SK-N-SH (cell line): ENCODE results near the gene UBE2E3. TPM values are rescaled to one million over a fixed set of nuclear protein-coding genes. Genes with fewer than 3 reads are reported as not detected.

Experiments used
- CTCF ChIA-PET: fragments of 300-600, 350-600 bp; formaldehyde crosslinking; extraction: SDS; loops from one replicate; lab custom pipeline; 2021; lab: Yijun Ruan, JAX
- POLR2A ChIA-PET: fragments of 350-600 bp; sonication (Branson Sonifier 250); formaldehyde crosslinking; extraction: SDS; loops from one replicate; lab custom pipeline; 2020; ENCODE audit warnings: antibody characterized with exemption, inconsistent platforms; lab: Yijun Ruan, JAX
- DNase-seq: peaks from one replicate; pipeline ENCODE4 v3.0.0; 2012
- H2AFZ ChIP-seq: fragments of 200-600 bp; sonication (generic); 2 replicates; pipeline ENCODE4 v1.8.1; 2016; ENCODE audit warnings: antibody characterized with exemption, mild to moderate bottlenecking, low read depth
- H3F3A ChIP-seq: fragments of 200-600 bp; sonication (generic); replicated peaks from 2 replicates; pipeline ENCODE3; 2016; ENCODE audit warnings: antibody characterized with exemption, mild to moderate bottlenecking; ENCODE audit not compliant: insufficient read depth
- H3K27ac ChIP-seq, 2 experiments: fragments of 200-500 bp in 1 of 2; fragments of 200-600 bp in 1 of 2; sonication (Bioruptor generic) in 1 of 2; sonication (generic), shearing (Covaris generic) in 1 of 2; 2 replicates each; pipeline versions ENCODE4 v1.5.1 to v1.6.1; 2014 to 2016; ENCODE audit warnings: low read depth in 2 of 2, inconsistent platforms in 1 of 2, low read length in 1 of 2, mild to moderate bottlenecking in 1 of 2, mixed read lengths in 1 of 2
- H3K27me3 ChIP-seq: fragments of 200-600 bp; sonication (generic), shearing (Covaris generic); 2 replicates; pipeline ENCODE4 v1.6.1; 2016; ENCODE audit warnings: mixed run types; ENCODE audit not compliant: insufficient read depth
- H3K36me3 ChIP-seq, 2 experiments: fragments of 200-500 bp in 1 of 2; fragments of 200-600 bp in 1 of 2; sonication (Bioruptor generic) in 1 of 2; sonication (generic) in 1 of 2; replicated peaks in 1 of 2; 2 replicates each; pipeline versions ENCODE3 to v1.5.1; 2014 to 2016; ENCODE audit warnings: low read length in 1 of 2, mild to moderate bottlenecking in 1 of 2; ENCODE audit not compliant: insufficient read depth in 2 of 2, control insufficient read depth in 1 of 2
- H3K4me1 ChIP-seq, 2 experiments: fragments of 200-500 bp in 1 of 2; fragments of 200-600 bp in 1 of 2; sonication (Bioruptor generic) in 1 of 2; sonication (generic), shearing (Covaris generic) in 1 of 2; 2 replicates each; pipeline versions ENCODE4 v1.5.1 to v1.6.1; 2014 to 2016; ENCODE audit warnings: low read depth in 1 of 2, low read length in 1 of 2, mixed run types in 1 of 2; ENCODE audit not compliant: insufficient read depth in 2 of 2, control insufficient read depth in 1 of 2
- H3K4me2 ChIP-seq: fragments of 200-600 bp; sonication (generic), shearing (Covaris generic); 2 replicates; pipeline ENCODE4 v1.6.1; 2017; ENCODE audit warnings: mixed run types
- H3K4me3 ChIP-seq, 2 experiments: fragments of 200-500 bp in 1 of 2; fragments of 200-600 bp in 1 of 2; sonication (Bioruptor generic) in 1 of 2; sonication (generic), shearing (Covaris generic) in 1 of 2; 2 replicates each; pipeline versions ENCODE4 v1.5.1 to v1.8.1; 2014 to 2016; ENCODE audit warnings: low read depth in 2 of 2, inconsistent platforms in 1 of 2, low read length in 1 of 2, mild to moderate bottlenecking in 1 of 2, mixed read lengths in 1 of 2, moderate library complexity in 1 of 2
- H3K79me2 ChIP-seq: fragments of 200-600 bp; sonication (generic); 2 replicates; pipeline ENCODE4 v1.8.1; 2017; ENCODE audit warnings: mild to moderate bottlenecking; ENCODE audit not compliant: insufficient read depth
- H3K9ac ChIP-seq: fragments of 200-600 bp; sonication (generic); 2 replicates; pipeline ENCODE4 v1.6.1; 2017; ENCODE audit warnings: mixed run types
- H3K9me2 ChIP-seq: fragments of 200-600 bp; sonication (generic); 2 replicates; pipeline ENCODE4 v1.6.1; 2017; ENCODE audit warnings: mixed run types
- H3K9me3 ChIP-seq: fragments of 200-600 bp; sonication (generic); 2 replicates; pipeline ENCODE4 v1.6.1; 2017; ENCODE audit warnings: mixed run types, mild to moderate bottlenecking, moderate library complexity
- H4K20me1 ChIP-seq: fragments of 200-600 bp; sonication (generic); 2 replicates; pipeline ENCODE4 v1.6.1; 2017; ENCODE audit warnings: mild to moderate bottlenecking, mixed run types; ENCODE audit not compliant: insufficient read depth
- CTCF ChIP-seq: fragments of 200-600 bp; sonication (generic); IDR thresholded peaks from 2 replicates; pipeline ENCODE4 v1.6.1; 2017; ENCODE audit warnings: antibody characterized with exemption, mild to moderate bottlenecking, moderate library complexity
- ELF1 ChIP-seq: IDR thresholded peaks from 2 replicates; pipeline ENCODE4 v1.4.0; 2012
- EZH2phosphoT487 ChIP-seq: fragments of 200-600 bp; sonication (generic); IDR thresholded peaks from 2 replicates; pipeline ENCODE4 v1.6.1; 2017; ENCODE audit warnings: low read depth, mixed run types, mild to moderate bottlenecking, antibody characterized with exemption, moderate library complexity, borderline replicate concordance
- FOXJ3 ChIP-seq: sonication (generic); formaldehyde crosslinking; IDR thresholded peaks from 2 replicates; pipeline ENCODE4 v1.5.1; 2020; ENCODE audit warnings: mild to moderate bottlenecking, missing genetic modification reagents
- IRF3 ChIP-seq: fragments of 150-350 bp; IDR thresholded peaks from 2 replicates; pipeline ENCODE4 v1.6.1; 2016; ENCODE audit warnings: mild to moderate bottlenecking, low read depth, low read length
- JUND ChIP-seq: IDR thresholded peaks from 2 replicates; pipeline ENCODE4 v1.4.0; 2012
- MAX ChIP-seq: IDR thresholded peaks from 2 replicates; pipeline ENCODE4 v1.4.0; 2012; ENCODE audit warnings: low read depth
- MEF2A ChIP-seq: IDR thresholded peaks from 2 replicates; pipeline ENCODE4 v1.4.0; 2012; ENCODE audit warnings: low read depth, borderline replicate concordance
- NRF1 ChIP-seq: IDR thresholded peaks from 2 replicates; pipeline ENCODE4 v1.6.1; 2012; ENCODE audit warnings: low read depth, mild to moderate bottlenecking, low read length
- RAD21 ChIP-seq: IDR thresholded peaks from 2 replicates; pipeline ENCODE4 v1.6.1; 2012; ENCODE audit warnings: mild to moderate bottlenecking, low read length
- REST ChIP-seq: IDR thresholded peaks from 2 replicates; pipeline ENCODE4 v1.6.1; 2012; ENCODE audit warnings: mild to moderate bottlenecking, low read depth, low read length, moderate library complexity
- SIN3A ChIP-seq: IDR thresholded peaks from 2 replicates; pipeline ENCODE4 v1.6.1; 2012; ENCODE audit warnings: low read depth, mild to moderate bottlenecking, low read length, moderate library complexity, borderline replicate concordance
- TAF1 ChIP-seq: IDR thresholded peaks from 2 replicates; pipeline ENCODE4 v1.6.1; 2012; ENCODE audit warnings: low read depth, mild to moderate bottlenecking, low read length, moderate library complexity, borderline replicate concordance
- TCF12 ChIP-seq: IDR thresholded peaks from 2 replicates; pipeline ENCODE4 v1.4.0; 2012
- TEAD4 ChIP-seq: IDR thresholded peaks from 2 replicates; pipeline ENCODE4 v1.4.0; 2012; ENCODE audit warnings: mild to moderate bottlenecking, borderline replicate concordance; ENCODE audit not compliant: insufficient read depth
- YY1 ChIP-seq: IDR thresholded peaks from 2 replicates; pipeline ENCODE4 v1.4.0; 2012; ENCODE audit warnings: low read depth, mild to moderate bottlenecking
- ZBTB33 ChIP-seq: IDR thresholded peaks from 2 replicates; pipeline ENCODE4 v1.4.0; 2012; ENCODE audit warnings: low read depth, borderline replicate concordance
- WGBS: methylation state at CpG from one replicate; pipeline ENCODE4 v1.1.6; 2017; ENCODE audit warnings: low lambda C conversion rate; 5-methylcytosine and 5-hydroxymethylcytosine counted together
- polyA plus RNA-seq, 3 experiments: library from polyadenylated mRNA; depleted of rRNA; stranded (reverse); fragments of >200 nt; gene quantifications; 2 replicates each; pipeline ENCODE4 v1.2.3, GENCODE V29; 2012

The UBE2E3 gene
- polyA plus RNA-seq, 1 of the 3 experiments (the other 2 are of a cell fraction) = 62.9 TPM

GRCh38 chr2:181054256-181054655 lies 73.9 kb downstream of the UBE2E3 start:
- ChIA-PET CTCF (interaction anchor here (1.5 kb wide), 1 partner anchor 930 kb away, joined by 4 read pairs; no protein-coding TSS in a partner anchor), POLR2A (no interaction called here)
- H3K4me1 ChIP-seq = peaks cover 0 to 4% of the 10 kb centered on the region in 2 experiments; a peak in 1 of 4 replicates
- no peaks in the 10 kb centered on the region for H3K9me3 ChIP-seq
- H4K20me1 ChIP-seq = no peaks in the 10 kb centered on the region; the same call in 1 of the 2 replicates
- H3K27me3 ChIP-seq = no peaks in the 10 kb centered on the region
- peaks cover 0 to 7% of the 10 kb centered on the region in 2 experiments for H3K36me3 ChIP-seq
- no peaks in the 10 kb centered on the region for H3F3A ChIP-seq
- TF ChIP-seq MAX (no peak), YY1 (no peak), RAD21 (no peak), IRF3 (no peak), CTCF (no peak)
- no peak for DNase-seq
- no peak overlapping the region for H3K27ac ChIP-seq
- peaks cover 33% of the 10 kb centered on the region for H3K79me2 ChIP-seq
- 92% methylated on average over 2 of the region's 2 CpGs for WGBS
- no peak overlapping the region for H2AFZ ChIP-seq
- no peaks in the 10 kb centered on the region for H3K9me2 ChIP-seq
- H3K9ac ChIP-seq = no peak overlapping the region
- H3K4me2 ChIP-seq = no peak overlapping the region
- no peak overlapping the region for H3K4me3 ChIP-seq

GRCh38 chr2:181054843-181055242 lies 74.4 kb downstream of the UBE2E3 start:
- POLR2A ChIA-PET = no interaction called here
- Histone ChIP-seq H3K4me3 (no peak overlapping the region), H3F3A (no peaks in the 10 kb centered on the region), H3K4me2 (no peak overlapping the region), H3K79me2 (peaks cover 33% of the 10 kb centered on the region), H3K4me1 (peaks cover 0 to 4% of the 10 kb centered on the region in 2 experiments; a peak in 1 of 4 replicates), H3K9me2 (no peaks in the 10 kb centered on the region), H3K36me3 (peaks cover 0 to 7% of the 10 kb centered on the region in 2 experiments), H3K27me3 (no peaks in the 10 kb centered on the region), H4K20me1 (no peaks in the 10 kb centered on the region; the same call in 1 of the 2 replicates), H3K9me3 (no peaks in the 10 kb centered on the region), H3K9ac (no peak overlapping the region), H3K27ac (no peak overlapping the region), H2AFZ (no peak overlapping the region)
- WGBS = 93% methylated on average over 2 of the region's 2 CpGs
- DNase-seq = no peak
- CTCF ChIA-PET = interaction anchor here (1.5 kb wide), 1 partner anchor 931 kb away, joined by 4 read pairs; no protein-coding TSS in a partner anchor
- TF ChIP-seq JUND (no peak), ZBTB33 (no peak), TEAD4 (no peak), EZH2phosphoT487 (no peak), ELF1 (no peak), REST (no peak), NRF1 (no peak), MEF2A (no peak), SIN3A (no peak), TCF12 (no peak), FOXJ3 (CRISPR knock-in tag) (no peak), TAF1 (no peak), IRF3 (no peak)
